ENCODE data around the gene TCF15. TPM values are rescaled to one million over a fixed set of nuclear protein-coding genes. Genes with fewer than 3 reads are reported as not detected.

Gene TCF15
- total and polyA plus RNA-seq, 2 of the 13 experiments (the other 11 are each of a cell fraction or from before 2014, with no cell fraction given): not detected

DNA sequence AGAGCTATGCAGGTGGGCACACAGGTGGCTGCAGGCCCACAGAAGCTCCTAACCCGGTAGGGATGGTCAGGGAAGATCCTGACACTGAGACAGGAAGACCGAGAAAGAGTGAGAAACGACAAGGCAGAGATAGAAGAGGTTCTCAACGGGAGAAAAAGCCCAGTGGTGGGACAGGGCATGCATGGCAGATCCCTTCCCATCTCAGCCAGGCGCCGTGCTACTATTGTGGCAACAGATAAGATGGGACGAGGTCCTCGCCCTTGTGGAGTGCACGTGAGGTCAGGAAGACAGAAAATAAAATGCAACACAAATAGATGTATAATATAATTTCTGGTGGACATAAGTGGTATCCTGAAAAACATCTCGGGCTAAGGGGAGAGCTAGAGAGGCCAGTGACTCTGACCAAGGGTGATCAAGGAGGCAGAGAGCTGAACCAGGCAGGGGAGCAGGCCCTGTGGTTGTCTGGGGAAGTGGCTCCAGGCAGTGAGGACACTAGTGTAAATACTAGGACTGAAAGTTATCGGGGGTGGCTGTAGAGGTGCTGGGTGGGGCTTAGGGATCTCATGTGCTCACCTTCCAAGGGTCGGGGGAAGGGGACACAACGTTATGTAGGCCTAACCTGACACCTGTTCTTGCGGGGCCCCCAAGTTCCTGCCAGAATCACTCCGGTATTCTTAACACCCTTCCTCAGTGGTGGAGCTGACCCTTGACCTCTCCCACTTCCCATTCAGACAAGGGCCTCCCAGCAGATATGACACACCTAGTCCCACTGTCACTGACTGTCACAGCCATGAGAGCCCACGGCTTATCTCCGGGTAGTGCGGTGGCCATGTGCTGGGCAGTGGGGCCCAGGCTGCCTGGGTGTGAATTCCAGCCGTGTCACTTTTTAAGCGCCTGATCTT, 41.9 kb upstream of the TCF15 start (continued):
- no peak for TF ChIP-seq ZFP90 (CRISPR knock-in tag; IDR thresholded peaks at IDR 0.05; ENCODE audit: borderline replicate concordance)
- no peak for TF ChIP-seq GPN1 (CRISPR knock-in tag; IDR thresholded peaks at IDR 0.05; ENCODE audit: borderline replicate concordance)
- TF ChIP-seq ZZZ3 (CRISPR knock-in tag; IDR thresholded peaks at IDR 0.05; ENCODE audit: borderline replicate concordance): peak; percentile 18; the same call in 1 of the 2 replicates
- TF ChIP-seq, protein P1, sequence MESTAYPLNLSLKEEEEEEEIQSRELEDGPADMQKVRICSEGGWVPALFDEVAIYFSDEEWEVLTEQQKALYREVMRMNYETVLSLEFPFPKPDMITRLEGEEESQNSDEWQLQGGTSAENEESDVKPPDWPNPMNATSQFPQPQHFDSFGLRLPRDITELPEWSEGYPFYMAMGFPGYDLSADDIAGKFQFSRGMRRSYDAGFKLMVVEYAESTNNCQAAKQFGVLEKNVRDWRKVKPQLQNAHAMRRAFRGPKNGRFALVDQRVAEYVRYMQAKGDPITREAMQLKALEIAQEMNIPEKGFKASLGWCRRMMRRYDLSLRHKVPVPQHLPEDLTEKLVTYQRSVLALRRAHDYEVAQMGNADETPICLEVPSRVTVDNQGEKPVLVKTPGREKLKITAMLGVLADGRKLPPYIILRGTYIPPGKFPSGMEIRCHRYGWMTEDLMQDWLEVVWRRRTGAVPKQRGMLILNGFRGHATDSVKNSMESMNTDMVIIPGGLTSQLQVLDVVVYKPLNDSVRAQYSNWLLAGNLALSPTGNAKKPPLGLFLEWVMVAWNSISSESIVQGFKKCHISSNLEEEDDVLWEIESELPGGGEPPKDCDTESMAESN (CRISPR knock-in tag; conservative IDR thresholded peaks at IDR 0.05): 0 out of 2 replicates have a peak, but pooled peaks have one; percentile 45
- peak; percentile 37 for TF ChIP-seq ARID5B (CRISPR knock-in tag; IDR thresholded peaks at IDR 0.05)
- TF ChIP-seq DR1 (CRISPR knock-in tag; IDR thresholded peaks at IDR 0.05): no peak; the same call in 1 of the 2 replicates
- peak; percentile 42 for TF ChIP-seq TEAD3 (CRISPR knock-in tag; optimal IDR thresholded peaks at IDR 0.05; ENCODE audit: borderline replicate concordance)
- TF ChIP-seq ZNF441 (CRISPR knock-in tag; IDR thresholded peaks at IDR 0.05; ENCODE audit: borderline replicate concordance): peak; percentile 75; the same call in 1 of the 2 replicates
- TF ChIP-seq FOXA1 (IDR thresholded peaks at IDR 0.05): no peak
- TF ChIP-seq FOXA1 (CRISPR knock-in tag; IDR thresholded peaks at IDR 0.05): peak; percentile 10; the same call in 1 of the 2 replicates
- no peak for TF ChIP-seq ATF7 (IDR thresholded peaks at IDR 0.05)
- TF ChIP-seq ATF7 (CRISPR knock-in tag; IDR thresholded peaks at IDR 0.05): peak; percentile 53; the same call in 1 of the 2 replicates
- peak; percentile 3; the same call in 1 of the 2 replicates for TF ChIP-seq ZNF225 (CRISPR knock-in tag; IDR thresholded peaks at IDR 0.05)
- 0 out of 2 replicates have a peak, but pooled peaks have one; percentile 54 for TF ChIP-seq ZBTB8A (CRISPR knock-in tag; IDR thresholded peaks at IDR 0.05; ENCODE audit: borderline replicate concordance, low read depth)
- TF ChIP-seq NAIF1 (CRISPR knock-in tag; IDR thresholded peaks at IDR 0.05; ENCODE audit: borderline replicate concordance): no peak
- TF ChIP-seq E2F5 (CRISPR knock-in tag; conservative IDR thresholded peaks at IDR 0.05): no peak
- 0 out of 2 replicates have a peak, but pooled peaks have one; percentile 48 for TF ChIP-seq SATB2 (CRISPR knock-in tag; IDR thresholded peaks at IDR 0.05)
- no peak for TF ChIP-seq ZNF547 (CRISPR knock-in tag; IDR thresholded peaks at IDR 0.05)
- TF ChIP-seq PAX8 (CRISPR knock-in tag; IDR thresholded peaks at IDR 0.05; ENCODE audit: borderline replicate concordance): 0 out of 2 replicates have a peak, but pooled peaks have one; percentile 41
- no peak for TF ChIP-seq ZNF569 (CRISPR knock-in tag; IDR thresholded peaks at IDR 0.05; ENCODE audit: borderline replicate concordance)
- peak; percentile 55 for TF ChIP-seq SALL1 (CRISPR knock-in tag; IDR thresholded peaks at IDR 0.05)

All from HepG2 (cell line).